NCI-H510A treated with DMSO at 0.1 percent for 48 hours (cell line): ENCODE results near the gene DTX3.
A peak's percentile ranks its signal among the peaks of the same experiment; 100 is the strongest.

ENCODE experiments used
- DNase-seq: peaks from one replicate; lab custom pipeline; 2025; lab: John Stamatoyannopoulos, UW

Gene DTX3

DNA sequence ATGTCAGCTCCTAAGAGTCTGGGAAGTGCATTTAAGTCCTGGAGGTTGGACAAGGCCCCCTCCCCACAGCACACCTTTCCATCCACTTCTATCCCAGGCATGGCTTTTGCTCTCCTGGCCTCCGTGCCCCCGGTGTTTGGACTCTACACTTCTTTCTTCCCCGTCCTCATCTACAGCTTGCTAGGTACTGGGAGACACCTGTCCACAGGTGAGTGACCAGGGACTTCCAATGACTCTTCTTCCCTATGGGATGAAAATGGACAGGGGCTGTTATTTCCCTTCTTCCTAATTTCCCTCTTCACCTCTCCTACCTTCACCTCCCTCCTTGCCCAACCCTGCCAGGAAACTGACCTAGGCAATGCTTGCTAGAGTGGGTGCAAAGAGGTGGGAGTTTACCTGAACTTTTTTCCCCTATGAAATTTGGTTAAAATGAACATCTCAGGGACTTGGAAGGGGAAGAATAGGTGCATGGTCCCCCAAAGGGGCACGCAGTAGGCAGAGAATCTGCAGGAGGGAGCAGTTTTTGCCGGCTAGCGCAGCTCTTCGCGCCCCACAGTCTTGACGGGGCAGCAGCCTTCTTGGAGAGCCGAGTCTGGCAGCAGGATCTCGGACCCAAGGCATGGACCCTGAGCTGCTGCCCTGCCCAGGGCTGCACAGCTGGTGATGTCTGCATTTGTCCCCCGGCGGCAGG is 15.8 kb downstream of the DTX3 start:
- DNase-seq: no peak

DNA sequence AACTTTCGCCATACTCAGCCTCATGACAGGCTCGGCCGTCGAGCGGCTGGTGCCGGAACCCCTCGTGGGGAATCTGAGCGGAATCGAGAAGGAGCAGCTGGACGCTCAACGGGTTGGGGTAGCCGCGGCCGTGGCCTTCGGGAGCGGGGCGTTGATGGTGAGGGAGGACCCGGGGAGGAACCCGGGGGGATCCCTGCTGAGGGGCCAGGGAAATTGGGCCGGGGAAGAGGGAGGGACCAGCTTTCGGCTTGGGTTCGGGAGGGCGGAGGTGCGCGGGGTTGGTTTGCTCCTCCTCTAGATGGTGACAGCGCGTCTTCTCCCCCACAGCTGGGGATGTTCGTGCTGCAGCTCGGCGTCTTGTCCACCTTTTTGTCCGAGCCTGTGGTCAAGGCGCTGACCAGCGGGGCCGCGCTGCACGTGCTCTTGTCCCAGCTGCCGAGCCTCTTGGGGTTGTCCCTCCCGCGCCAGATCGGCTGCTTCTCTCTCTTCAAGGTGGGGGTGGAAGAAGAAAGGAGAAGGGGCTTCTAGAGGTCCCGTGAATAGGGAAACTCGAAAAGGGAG is 16.4 kb downstream of the DTX3 start:
- DNase-seq: no peak

DNA sequence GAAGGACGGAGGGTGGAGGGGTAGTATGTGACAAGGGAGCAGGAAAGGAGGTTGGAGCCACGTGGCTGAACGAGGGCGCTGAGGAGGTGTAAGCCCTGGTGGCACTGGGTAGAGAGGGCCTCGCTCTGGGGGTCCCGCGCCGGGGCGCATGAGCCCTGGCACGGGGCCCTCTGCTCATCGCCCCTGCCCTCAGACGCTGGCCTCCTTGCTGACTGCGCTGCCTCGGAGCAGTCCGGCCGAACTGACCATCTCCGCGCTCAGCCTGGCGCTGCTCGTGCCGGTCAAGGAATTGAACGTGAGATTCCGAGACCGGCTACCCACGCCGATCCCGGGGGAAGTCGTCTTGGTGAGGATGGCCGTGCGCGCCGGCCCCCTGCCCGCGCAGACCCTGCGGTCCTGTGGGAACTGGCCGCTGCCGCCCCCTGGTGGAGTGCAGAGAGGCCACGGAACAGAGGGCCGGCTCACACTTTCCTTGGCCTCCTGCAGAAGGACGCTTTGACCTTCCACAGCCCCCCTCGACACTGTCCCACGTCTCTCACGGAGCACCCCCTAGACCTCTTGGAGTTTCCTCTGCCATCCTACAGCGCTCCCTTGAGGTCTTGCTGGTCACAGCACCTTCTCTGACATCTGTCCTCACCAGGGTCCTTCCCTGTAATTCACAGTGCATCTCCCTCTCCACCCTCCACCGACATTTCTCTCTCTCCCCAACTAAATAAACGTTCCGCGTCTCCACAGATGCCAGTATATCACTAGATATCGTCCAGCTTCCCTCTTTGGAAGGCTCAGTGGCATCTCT is 17.1 kb downstream of the DTX3 start:
- DNase-seq: peak; percentile 45

DNA sequence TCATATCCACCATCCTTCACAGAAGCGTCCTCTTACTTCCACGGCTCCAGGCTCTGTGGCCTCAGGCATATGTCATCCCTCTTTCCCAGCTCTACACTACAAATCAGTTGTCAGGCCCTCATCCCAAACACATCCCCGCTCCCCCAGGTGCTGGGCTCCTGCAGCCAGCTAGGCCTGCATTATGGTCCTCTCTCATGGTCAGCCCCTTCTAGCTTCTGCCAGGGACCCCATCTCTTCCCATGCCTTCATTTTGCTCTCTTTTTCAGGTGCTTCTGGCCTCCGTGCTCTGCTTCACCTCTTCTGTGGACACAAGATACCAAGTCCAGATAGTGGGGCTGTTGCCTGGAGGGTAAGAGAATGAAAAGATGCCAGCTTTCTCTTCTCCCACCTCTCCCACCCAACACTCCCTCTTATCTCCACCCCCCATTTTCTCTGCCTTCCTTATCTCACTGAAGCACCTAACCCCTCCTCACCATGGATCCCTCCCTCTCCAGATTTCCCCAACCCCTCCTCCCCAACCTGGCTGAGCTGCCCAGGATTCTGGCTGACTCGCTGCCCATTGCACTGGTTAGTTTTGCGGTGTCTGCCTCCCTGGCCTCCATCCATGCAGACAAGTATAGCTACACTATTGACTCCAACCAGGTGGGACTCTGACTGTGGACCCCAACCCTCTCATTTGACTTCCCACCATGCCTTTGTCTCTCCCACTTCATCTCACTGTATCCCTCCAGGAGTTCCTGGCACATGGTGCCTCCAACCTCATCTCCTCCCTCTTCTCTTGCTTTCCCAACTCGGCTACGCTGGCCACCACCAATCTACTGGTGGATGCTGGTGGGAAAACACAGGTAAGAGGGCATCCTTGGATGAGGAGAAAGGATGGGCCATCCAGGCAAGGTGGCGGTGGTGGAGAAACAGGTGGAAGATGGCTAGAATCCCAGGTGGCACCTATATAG is 17.9 kb downstream of the DTX3 start:
- DNase-seq: no peak

DNA sequence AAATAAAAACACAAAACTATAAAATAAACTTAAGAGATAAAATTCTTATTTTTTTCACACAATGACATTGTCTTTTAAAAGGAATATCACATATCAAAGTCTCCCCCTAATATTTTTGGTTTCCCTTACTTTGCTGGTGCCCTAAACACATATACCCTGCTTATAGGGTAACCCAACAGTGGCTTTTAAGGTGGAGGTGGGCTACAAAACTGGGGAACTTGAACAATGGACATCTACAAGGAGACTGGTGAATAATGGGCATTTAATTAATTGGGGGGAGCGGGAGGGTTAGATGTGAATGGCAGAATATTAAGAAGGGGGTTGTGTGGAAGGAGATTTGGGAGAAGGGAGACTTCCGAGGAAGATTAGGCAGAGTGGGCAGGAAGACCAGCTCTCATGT is 18.8 kb downstream of the DTX3 start:
- DNase-seq: no peak

DNA sequence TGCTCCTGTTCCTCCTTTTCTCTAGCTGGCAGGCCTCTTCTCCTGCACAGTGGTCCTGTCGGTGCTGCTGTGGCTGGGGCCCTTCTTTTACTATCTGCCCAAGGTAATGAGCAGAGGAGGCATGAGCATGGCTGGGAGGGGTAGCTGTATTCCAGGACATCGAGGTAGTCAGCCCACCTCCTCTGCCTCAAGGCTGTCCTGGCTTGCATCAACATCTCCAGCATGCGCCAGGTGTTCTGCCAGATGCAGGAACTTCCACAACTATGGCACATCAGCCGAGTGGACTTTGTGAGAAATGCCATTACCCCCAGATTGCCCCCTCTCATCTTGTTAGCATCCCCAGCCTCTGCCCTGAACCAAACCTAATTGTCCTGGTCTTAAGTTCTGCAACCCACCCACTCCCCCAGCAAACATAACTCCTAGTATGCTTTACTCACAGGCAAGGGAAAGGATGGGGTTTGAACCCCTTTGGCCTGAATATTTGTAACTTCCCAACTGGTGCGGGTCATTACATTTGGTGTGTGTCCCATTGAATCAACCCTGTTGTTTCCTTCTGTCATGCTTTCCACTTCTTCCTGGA is 19.3 kb downstream of the DTX3 start:
- no peak for DNase-seq

DNA sequence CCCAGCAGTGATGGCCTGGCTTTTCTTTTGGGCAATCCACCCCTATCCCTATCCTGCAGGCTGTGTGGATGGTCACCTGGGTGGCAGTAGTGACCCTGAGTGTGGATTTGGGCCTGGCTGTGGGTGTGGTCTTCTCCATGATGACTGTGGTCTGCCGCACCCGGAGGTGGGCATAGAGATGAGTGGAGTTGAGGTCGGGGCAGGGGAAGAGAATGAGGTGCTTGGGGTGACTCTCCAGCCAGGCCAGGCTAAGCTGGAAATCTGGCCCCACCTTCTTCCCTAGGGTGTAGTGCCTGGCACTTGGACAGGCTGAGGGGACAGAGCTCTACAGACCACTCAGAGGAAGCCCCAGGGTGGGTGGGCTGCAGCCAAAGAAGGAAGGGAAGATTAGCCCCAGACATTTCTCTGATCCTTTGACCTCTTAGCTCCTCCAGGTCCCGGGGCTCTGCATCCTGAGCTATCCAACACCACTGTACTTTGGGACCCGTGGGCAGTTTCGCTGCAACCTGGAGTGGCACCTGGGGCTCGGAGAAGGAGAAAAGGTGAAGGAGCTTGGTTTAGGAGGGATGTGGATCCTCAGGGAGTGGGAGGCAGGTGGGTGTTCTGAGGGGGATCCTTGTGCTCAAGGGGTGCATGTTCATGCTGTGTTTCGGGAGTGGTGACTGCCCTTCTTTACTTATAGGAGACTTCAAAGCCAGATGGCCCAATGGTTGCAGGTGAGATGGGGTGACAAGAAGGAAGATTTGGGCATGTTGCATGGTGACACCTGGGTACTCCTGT is 20.0 kb downstream of the DTX3 start:
- no peak for DNase-seq

- no peak for DNase-seq
Observed at GRCh38 chr12:57625261-57626032, 20.8 kb downstream of the DTX3 start.

DNA sequence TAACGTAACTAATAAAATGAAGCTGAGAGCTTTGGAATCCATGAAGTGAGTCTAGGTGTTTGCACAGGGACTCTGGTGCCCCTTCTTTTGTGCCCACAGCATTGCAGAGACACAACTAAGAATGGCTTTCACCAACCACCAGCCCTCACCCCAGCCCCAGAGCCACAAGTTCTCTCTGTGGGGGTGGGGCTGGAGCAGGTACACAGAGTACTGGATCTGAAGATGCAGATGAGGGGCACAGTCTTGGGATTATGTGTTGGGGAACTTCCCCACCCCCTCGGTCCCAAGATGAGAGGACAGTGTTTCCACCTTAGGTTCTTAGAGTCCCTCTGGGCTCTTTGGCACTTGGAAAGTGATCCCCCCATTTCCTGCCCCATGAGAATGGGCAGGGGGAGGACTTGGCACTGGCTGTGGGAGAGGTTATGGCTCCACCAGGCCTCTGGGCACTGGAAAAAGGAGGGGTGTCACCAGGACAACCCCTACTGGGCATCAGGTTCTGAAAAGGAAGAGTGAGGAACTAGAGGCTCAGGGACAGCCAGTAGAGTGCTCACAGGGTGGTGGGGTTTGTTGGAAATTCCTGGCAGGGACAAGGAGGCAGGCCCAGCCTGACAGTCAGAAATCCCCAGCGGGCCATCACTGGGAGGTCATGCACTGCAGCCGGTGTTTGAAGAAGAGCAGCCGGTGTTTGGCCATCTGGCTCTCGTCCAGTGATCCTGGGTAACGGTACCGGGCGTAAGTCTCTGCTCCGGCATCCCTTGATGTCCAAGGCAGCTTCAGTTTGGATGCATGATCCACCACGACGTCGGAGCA is 21.7 kb downstream of the DTX3 start:
- DNase-seq: no peak

GRCh38 chr12:57626921-57627445 is 22.4 kb downstream of the DTX3 start:
- DNase-seq: no peak

DNA sequence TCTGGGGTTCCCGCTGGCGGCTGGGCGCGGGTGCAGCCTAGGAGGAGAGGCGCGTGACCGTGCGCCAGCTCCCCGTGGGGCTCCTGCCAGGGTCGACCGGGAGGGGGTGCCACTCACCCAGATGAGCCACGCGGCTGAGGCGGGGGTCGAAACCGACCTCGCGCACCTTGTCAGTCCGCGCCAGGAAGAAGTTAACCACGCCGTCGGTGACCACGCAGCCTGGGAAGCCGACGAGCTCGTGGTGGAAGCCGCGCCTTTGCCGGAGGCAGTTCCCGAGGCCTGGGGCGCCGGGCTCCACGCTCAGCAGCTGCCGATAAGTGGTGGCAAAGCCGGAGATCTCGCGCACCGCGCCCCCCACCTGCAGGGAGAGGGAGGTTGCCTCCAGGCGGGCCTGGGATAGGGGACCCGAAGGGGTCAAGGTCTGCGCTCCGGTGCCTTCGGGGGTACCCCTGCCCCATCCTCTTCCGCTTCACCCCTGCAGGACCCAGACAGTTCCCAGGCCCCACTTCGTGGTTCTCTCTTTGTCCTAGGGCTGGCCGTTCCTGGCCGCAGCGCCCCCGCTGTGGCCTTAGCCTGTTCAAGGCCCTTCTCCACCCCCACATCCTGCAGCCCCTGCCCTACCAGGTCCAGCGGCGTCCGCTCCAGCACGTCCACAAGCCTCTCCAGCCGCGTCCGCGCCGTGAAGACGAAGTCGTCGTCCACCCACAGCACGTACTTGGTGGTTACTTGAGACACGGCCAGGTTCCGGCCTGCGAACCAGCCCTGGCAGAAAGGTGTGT is 23.1 kb downstream of the DTX3 start:
- DNase-seq: no peak

DNA sequence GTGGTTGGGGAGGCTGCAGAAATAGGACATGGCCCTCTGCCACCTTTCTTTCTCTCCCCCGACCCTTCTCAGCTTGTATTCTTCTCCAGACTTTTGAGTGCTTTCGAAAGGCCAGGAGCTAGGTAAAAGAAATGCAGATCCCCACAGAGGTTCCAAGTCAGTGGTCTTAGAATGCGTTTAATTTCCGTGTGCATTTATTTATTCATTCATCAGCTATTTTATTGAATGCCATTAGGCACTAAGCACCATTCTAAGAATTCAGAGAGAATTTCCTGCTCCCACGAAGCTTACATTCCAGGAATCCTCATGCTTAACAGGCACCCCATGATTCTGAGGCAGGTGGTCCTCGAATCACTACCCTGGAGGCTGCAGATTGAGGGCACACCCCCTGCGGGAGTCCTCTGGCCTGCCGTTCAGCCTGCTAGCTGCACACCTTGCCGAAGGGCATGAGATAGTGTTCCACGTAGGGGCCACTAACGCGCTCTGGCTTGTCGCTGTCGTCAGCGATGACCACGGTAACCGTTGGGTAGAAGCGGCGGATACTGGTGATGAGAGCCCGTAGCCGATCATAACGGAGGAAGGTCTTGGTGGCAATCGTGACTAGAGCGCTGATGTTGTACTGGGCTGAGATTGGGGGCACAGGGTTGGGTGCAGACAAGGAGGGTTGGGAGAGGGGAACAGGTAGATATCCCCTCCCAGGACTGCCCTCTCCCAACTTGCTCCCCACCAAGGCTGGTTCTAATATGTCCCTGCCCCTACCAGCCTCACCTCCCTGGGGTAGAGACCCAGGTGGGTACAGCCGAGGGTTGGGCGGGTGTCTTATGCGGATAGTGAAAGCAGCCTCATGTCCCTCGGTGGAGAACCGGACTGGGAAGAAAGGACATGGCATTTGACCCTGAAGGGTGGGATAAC is 23.9 kb downstream of the DTX3 start:
- no peak for DNase-seq

DNA sequence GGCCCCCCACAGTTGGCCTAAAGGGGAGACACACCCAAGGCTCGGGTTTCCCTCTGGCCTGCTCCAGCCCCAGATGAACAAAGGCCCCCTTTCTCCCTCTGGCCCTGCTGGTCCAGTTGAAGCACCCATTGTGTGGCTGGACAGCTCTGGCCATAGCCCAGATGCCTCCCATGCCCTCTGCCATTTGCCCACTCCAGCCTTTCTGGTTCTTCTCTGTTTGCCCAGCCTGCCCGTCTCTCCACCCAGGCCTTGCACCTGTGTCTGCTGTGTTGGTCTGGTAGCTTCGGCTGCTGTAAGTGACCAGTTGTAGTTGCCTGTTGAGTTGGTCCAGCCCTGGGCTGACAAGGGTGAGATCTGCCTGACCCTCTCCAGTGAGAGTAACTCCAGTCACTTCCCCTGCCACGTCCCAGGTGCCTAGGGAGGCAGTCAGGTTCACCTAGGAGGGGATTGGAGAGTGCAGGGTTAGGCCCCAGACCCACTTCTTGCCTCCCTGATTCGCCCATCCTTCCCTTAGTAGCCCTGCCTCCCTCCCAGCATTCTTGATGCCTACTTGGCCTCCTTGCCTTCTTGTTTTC is 25.4 kb downstream of the DTX3 start:
- DNase-seq: no peak

GRCh38 chr12:57630891-57631433 is 26.3 kb downstream of the DTX3 start:
- no peak for DNase-seq

DNA sequence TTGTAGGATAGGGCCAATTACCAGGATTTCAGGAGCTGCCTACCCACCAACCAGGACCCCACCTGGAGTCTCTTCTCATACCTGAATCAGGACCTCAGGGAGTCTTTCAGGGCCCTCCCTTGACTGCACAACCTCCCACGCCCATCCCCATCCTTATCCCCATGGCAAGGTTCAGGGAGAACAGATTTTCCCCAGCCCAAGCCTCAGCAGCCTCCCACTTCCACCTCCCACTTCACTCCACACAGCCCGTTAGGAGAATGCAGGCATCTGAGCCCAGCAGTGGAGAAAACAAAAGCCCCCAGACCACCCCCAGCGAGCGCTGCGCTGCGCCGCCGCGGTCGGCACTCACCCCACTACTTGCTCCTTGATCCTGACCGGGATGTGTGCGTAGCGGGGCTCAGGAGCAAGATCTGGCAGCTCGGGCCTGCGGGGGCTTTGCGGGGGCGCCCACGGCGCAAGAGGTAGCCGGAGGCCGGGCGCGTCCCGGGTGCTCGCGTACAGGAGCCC is 27.0 kb downstream of the DTX3 start:
- DNase-seq: no peak
